NCI-H2171 treated with DMSO at 0.1 percent for 48 hours (cell line): ENCODE measurements around the gene PDE6A.

Experiments
- DNase-seq: peaks from one replicate; lab custom pipeline; 2025; lab: John Stamatoyannopoulos, UW

Gene PDE6A

DNA sequence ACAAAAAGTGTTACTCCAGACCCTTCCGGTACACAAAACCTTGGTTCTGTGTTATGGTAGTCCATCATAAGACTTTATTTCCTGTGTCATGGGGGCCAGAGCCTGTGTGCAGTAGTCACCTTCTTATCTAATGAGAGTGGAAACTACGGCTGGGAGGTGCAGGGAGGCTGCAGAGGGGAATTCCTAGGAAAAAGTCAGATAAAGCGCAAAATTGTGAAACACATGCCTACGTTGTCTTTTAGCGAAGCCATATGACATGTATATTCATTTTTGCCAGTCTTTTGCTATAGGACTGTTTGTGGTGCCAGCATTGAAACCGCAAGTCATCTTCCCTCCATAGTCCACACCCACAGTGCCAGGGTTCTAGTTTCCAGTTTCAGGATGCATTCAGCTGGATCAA lies 133.7 kb downstream of the PDE6A start:
- no peak for DNase-seq

DNA sequence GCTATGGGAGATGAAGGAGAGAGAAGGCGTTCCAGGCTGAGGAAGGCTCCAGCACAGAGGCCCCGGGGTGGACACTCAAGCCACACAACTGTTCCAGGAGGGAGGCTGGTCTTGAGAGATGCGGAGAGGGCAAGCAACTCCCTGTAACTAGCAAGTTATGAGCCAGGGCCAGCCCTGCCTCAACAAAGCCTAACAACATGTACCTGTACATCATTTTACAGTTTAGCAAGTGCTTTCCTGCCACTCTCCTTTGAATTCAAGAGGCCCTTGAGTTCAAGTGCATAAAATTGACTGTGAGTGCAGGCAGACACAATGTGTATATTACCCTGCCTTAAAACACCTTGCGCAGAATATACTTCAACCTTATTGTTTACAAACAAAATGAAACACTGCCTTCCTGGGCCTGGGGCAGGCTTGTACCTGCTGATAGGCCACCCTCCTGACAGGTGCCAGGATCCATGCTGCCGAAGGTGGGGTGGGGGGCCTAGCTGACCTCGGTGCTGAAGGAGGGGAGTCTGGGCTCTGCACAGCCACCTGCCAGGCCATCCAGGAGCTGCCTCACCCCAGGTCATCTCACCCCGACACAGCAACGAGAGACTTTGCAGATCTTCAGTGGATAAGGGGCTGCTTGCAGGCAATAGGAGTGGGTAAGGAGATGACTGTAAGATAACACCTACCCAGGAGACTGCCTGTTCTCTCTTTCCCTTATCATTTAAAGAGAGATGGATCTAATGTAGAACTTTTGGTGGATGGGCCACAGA lies 134.5 kb downstream of the PDE6A start:
- no peak for DNase-seq

DNA sequence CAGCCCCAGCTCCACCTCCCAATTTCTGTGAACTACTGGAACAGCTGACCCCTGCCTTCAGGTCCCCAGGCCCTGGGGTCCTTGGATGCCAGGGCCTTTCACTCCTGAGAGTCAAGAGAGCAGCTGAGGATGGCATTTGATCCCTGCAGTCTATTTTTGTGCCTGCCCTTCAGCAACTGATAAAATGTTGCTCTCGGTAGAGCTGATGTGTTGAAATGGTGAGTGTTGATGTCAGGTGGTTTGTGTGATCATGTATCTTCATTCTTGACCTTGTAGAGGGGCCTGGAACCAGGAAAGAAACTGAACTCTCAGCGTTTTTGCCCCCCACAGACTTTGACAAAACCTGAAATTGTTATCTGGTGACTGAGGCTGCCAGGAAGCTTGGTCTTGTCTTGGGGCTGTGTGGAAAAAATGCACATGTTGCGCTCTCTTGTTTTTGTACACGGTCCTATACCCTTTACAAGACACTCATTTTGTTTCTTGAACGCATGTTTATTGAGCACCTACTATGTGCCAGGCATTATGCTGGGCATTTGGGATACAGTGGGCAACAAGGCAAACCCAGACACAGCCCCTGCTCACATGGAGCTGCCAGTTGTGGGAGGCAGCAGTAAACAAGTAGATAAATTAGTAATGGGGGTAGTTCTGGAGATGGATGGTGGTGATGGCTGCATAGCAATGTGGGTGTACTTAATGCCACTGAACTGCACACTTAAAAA lies 136.2 kb downstream of the PDE6A start:
- no peak for DNase-seq
